Measurements from ENCODE around the gene DNAJC17.

DNAJC17 gene

DNA sequence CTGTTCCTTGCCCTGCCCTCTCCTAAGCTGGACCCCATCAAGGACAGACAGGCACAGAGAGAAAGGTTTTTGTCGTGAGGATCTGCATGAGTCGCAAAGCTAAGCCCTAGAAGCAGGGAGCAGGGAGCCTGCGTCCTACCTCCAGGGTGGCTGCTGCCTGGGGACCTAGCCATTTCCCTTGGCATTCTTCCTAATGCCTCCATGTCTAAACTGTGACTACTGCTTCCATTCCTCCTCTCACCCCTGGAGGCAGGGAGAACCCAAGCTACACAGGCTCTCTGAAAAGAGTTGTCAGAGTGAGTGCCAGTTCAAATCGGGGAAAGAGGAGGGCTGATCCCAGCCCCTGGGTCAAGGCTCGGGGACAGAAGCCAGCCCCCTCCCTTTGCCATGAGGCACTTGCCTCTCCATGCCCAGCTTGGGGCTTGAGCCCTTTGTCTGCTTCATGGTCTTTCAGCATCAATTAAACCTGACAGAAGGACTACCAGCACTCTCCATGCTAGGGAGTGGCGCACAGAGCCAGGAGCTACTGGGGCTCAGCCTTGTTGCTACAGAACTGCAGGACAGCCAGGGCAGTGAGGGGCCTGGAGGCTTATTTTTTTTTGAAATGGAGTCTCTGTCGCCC lies 41.0 kb downstream of the DNAJC17 start:
- no peak for DNase-seq (ENCODE audit: extremely low read depth, low read depth)
- TF ChIP-seq, protein P1, sequence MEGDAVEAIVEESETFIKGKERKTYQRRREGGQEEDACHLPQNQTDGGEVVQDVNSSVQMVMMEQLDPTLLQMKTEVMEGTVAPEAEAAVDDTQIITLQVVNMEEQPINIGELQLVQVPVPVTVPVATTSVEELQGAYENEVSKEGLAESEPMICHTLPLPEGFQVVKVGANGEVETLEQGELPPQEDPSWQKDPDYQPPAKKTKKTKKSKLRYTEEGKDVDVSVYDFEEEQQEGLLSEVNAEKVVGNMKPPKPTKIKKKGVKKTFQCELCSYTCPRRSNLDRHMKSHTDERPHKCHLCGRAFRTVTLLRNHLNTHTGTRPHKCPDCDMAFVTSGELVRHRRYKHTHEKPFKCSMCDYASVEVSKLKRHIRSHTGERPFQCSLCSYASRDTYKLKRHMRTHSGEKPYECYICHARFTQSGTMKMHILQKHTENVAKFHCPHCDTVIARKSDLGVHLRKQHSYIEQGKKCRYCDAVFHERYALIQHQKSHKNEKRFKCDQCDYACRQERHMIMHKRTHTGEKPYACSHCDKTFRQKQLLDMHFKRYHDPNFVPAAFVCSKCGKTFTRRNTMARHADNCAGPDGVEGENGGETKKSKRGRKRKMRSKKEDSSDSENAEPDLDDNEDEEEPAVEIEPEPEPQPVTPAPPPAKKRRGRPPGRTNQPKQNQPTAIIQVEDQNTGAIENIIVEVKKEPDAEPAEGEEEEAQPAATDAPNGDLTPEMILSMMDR (IDR thresholded peaks at IDR 0.05; ENCODE audit: low read depth, low read length): no peak

- TF ChIP-seq, protein P1 (IDR thresholded peaks at IDR 0.05; ENCODE audit: low read depth, low read length): no peak
- DNase-seq (ENCODE audit: extremely low read depth, low read depth): no peak
These were observed 42.6 kb downstream of the DNAJC17 start for GRCh38 chr15:40764629-40765103.

- no peak for DNase-seq (ENCODE audit: extremely low read depth, low read depth)
- TF ChIP-seq, protein P1 (IDR thresholded peaks at IDR 0.05; ENCODE audit: low read depth, low read length): peak; percentile 24
These were observed 43.3 kb downstream of the DNAJC17 start, which contains the start of gene GCHFR for GRCh38 chr15:40763801-40764628. Gene GCHFR (plus strand): TSS chr15:40764068. CDS start chr15:40764181, 113 bp downstream.

DNA sequence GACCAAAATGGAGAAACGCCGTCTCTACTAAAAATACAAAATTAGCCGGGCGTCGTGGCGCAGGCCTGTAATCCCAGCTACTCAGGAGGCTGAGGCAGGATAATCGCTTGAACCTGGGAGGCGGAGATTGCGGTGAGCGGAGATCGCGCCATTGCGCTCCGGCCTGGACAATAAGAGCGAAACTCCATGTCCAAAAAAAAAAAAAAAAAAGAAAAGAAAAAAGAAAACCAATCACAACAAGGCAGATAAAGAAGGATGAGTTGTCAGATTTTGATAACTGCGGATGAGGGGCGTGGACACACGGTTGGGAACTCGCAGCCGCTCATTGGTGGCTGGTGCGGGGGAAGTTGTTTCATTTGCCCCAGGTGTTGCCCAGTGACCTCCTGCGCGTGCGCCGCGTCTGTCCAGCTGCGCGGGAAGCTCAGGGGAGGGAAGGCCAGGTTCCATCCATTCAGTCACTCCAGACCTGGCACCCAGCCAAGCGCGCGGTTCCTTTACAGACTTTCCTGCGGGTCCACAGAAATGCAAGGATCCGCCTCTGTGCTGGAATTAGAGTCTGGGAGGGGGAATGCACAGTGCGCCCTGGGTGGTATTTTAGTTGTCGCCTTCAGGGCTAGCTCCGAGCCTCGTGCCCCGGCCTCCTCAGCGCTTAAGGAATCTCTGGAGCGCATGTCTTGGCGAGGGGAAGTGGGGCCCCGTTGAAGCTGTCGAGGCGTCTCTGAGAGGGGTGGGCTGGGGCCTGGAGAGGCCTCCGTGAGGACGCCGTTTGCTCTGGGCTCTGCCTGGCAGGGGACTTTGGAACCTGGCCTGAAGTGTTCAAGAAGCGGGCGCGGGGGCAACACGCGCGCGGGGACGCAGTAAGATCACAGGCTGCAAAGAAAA lies 44.1 kb downstream of the DNAJC17 start:
- TF ChIP-seq, protein P1 (IDR thresholded peaks at IDR 0.05; ENCODE audit: low read depth, low read length): no peak
- DNase-seq (ENCODE audit: extremely low read depth, low read depth): no peak

DNA sequence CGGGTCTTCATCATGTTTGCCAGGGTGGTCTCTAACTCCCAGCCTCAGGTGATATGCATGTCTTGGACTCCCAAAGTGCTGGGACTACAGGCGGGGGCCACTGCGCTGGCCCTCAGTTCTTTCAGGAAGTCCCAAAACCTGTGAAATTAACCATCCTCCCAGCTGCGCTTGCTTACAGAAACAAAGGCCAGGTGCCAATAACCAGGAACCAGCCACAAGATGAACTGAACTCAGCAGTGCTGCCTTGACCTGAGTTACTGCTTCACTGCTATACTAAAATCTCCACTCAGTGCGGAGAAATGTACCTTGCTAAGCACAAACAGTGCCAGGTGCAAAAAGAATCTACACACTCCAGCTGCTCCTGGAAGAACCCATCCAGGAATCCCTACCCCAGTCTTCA lies 47.3 kb downstream of the DNAJC17 start:
- TF ChIP-seq, protein P1 (IDR thresholded peaks at IDR 0.05; ENCODE audit: low read depth, low read length): no peak
- DNase-seq (ENCODE audit: extremely low read depth, low read depth): no peak

DNA sequence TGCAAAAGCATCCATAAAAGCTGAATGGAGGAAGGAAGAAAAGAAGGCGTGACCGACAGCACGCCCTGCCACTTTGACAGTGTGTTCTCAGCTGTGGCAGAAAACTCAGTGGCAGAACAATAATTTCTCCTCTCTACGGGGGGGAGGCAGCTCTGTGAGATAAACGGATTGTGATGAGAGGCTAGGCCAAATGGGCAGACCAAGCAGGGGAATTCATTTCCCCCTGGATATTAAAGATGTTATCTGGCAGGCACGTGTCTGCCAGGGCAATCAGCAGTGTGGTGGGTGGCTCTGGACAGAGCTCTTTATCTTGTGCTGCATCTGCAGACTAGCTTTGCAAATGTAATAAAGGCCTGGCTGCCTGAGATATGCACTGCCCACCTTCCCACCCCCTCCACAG lies 50.3 kb downstream of the DNAJC17 start:
- TF ChIP-seq, protein P1 (IDR thresholded peaks at IDR 0.05; ENCODE audit: low read depth, low read length): no peak
- no peak for DNase-seq (ENCODE audit: extremely low read depth, low read depth)
